Measurements from ENCODE around the gene B4GALT2.

B4GALT2 gene

DNA sequence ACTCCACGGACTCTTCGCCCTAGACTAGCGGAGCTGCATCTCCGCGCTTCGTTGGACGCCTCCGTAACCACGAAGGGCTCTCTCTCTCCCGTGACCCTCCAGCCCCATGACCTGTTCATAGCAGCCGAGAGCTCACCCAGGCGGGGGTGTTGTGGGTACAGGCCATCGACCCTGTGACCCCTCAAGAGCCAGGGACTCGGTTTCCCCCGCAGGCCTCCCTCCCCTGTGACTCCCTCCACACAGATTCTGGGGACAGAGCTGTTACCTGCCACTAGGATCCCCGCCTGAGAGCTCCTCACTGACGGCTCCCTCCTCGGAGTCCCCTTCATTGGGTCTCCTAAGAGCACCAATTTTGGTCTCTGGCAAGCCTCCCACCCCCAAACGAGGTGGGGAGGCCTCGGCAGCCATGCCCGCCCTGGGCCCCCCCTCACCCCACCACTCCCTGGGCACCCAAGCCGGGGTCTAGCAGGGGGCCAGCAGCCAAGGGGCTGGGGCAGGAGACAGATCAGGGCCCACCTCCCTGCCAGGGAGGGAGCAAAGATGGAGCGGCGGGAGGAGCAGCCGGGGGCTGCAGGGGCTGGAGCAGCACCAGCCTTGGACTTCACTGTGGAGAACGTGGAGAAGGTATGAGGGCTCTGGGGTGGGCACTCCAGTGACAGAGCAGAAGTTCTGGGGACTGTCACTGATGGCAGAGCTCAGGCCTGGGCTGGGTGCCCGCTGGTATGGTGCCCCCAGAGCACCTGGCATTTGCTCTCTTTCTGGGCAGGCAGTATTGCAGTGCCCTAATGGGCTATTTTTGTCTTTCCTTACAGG is 31.7 kb upstream of the B4GALT2 start:
- peak overlapping the region; percentile 98 for H3K27ac ChIP-seq (ENCODE audit: low read depth, low read length)
- H3K36me3 ChIP-seq (ENCODE audit: control insufficient read depth in 1 of 2, insufficient read depth in 2 of 2, low read length in 2 of 2) = peaks cover 0 to 9% of the 10 kb centered on the region in 2 donors
- peaks cover 24 to 29% of the 10 kb centered on the region in 2 donors for H3K4me1 ChIP-seq (ENCODE audit: control insufficient read depth in 1 of 2, insufficient read depth in 2 of 2, low read length in 2 of 2)
- H3K9ac ChIP-seq (ENCODE audit: low read depth in 1 of 2, low read length in 2 of 2) = peak overlapping the region; percentile 93 to 99
- H3K9me3 ChIP-seq (ENCODE audit: control insufficient read depth in 1 of 2, low read length in 2 of 2) = no peaks in the 10 kb centered on the region
- H3K27me3 ChIP-seq (ENCODE audit: control insufficient read depth in 1 of 2, insufficient read depth in 2 of 2, low read length in 2 of 2) = no peaks in the 10 kb centered on the region
- H3K4me3 ChIP-seq (ENCODE audit: low read depth in 1 of 2, low read length in 2 of 2) = peak overlapping the region; percentile 93 to 98

DNA sequence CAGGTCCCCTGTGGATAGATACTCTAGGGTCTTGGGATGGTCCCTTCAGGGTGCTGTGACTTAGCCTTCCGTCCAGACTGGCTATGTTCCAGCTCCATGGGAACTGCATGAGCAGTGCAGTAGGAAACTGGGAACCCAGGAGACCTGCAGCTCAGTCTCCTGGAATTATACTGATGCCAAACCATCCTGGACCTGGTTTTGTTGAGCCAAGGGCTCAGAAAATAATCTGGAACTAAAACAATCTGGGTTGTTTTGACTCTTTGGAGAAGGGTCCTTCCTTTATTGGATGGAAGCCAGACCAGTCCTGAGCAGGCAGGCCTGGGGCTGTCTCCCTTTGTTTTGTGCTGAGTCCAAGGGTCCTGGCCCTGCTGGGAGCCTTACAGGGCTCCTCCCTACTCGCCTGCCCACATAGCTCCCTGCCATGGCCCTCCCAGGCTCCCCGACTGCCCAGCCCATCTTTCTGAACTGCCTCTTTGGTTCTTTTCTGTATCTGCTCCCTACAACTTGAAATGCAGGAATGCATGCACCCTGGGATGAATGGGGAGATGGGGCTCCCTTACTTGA is 31.1 kb upstream of the B4GALT2 start:
- H3K4me1 ChIP-seq (ENCODE audit: control insufficient read depth in 1 of 2, insufficient read depth in 2 of 2, low read length in 2 of 2) = peaks cover 24 to 29% of the 10 kb centered on the region in 2 donors
- H3K27ac ChIP-seq (ENCODE audit: low read depth, low read length) = no peak overlapping the region
- H3K36me3 ChIP-seq (ENCODE audit: control insufficient read depth in 1 of 2, insufficient read depth in 2 of 2, low read length in 2 of 2) = peaks cover 0 to 9% of the 10 kb centered on the region in 2 donors
- no peaks in the 10 kb centered on the region for H3K9me3 ChIP-seq (ENCODE audit: control insufficient read depth in 1 of 2, low read length in 2 of 2)
- H3K9ac ChIP-seq (ENCODE audit: low read depth in 1 of 2, low read length in 2 of 2) = peak overlapping the region; percentile 93 to 99
- H3K4me3 ChIP-seq (ENCODE audit: low read depth in 1 of 2, low read length in 2 of 2) = peak overlapping the region; percentile 93 to 98
- H3K27me3 ChIP-seq (ENCODE audit: control insufficient read depth in 1 of 2, insufficient read depth in 2 of 2, low read length in 2 of 2) = no peaks in the 10 kb centered on the region

DNA sequence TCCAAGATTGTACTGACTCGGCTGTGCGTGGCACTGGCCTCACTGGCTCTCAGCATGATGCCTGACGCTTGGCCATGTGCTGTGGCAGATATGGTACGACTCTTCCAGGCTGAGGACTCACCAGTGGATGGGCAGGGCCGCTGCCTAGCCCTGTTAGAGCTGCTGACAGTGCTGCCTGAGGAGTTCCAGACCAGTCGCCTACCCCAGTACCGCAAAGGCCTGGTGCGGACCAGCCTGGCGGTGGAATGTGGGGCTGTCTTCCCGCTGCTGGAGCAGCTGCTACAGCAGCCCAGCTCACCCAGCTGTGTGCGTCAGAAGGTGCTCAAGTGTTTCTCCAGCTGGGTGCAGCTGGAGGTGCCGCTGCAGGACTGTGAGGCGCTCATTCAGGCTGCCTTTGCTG is 29.3 kb upstream of the B4GALT2 start:
- peaks cover 24 to 29% of the 10 kb centered on the region in 2 donors for H3K4me1 ChIP-seq (ENCODE audit: control insufficient read depth in 1 of 2, insufficient read depth in 2 of 2, low read length in 2 of 2)
- H3K9me3 ChIP-seq (ENCODE audit: control insufficient read depth in 1 of 2, low read length in 2 of 2) = no peaks in the 10 kb centered on the region
- H3K36me3 ChIP-seq (ENCODE audit: control insufficient read depth in 1 of 2, insufficient read depth in 2 of 2, low read length in 2 of 2) = peaks cover 0 to 9% of the 10 kb centered on the region in 2 donors
- no peak overlapping the region for H3K27ac ChIP-seq (ENCODE audit: low read depth, low read length)
- no peak overlapping the region for H3K9ac ChIP-seq (ENCODE audit: low read depth in 1 of 2, low read length in 2 of 2)
- no peaks in the 10 kb centered on the region for H3K27me3 ChIP-seq (ENCODE audit: control insufficient read depth in 1 of 2, insufficient read depth in 2 of 2, low read length in 2 of 2)
- no peak overlapping the region for H3K4me3 ChIP-seq (ENCODE audit: low read depth in 1 of 2, low read length in 2 of 2)

DNA sequence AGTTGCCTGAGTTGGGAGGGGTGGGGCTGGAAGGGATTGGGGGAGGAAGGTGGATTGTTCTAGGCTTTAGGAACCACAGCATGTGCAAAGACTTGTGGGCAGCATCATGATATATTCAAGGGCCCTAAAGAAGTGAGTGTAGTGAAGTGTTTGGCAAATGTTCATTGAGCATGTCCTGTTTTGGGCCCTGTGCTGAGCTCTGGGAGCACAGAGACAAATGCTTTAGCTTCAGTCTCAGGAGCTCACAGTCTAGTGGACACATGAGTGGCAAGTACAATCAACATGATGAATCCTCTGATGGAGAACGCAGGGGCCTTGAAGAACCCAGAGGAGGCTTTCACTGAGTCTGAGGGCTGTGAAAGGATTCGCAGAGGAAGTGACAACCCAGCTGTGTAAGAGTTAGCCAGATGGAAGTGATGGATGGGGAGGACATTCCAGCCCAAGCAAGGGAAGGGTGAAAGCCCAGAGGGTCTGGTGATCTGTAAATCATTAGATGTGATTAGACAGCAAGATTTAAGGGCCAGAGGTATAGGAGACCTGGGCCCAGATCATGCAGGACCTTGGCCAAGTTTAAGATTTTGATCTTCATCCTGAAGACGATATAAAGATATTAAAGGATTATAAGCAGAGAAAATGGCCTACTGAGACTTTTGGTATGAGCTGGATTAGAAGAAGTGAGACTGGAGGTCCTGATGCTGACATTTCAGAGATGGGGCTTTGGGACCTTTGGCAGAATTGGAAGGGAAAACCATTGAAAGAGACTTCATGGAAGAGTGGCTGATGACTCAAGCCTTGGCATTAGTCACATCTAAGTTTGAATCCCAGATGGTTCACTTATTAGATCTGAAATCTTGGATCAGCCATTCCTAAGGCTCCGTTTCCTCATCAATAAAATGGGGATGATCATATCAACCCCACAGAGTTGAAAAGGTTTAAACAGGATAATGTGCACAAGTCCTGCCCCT is 27.7 kb upstream of the B4GALT2 start:
- Histone ChIP-seq H3K4me3 (ENCODE audit: low read depth in 1 of 2, low read length in 2 of 2) (no peak overlapping the region), H3K9ac (ENCODE audit: low read depth in 1 of 2, low read length in 2 of 2) (no peak overlapping the region), H3K9me3 (ENCODE audit: control insufficient read depth in 1 of 2, low read length in 2 of 2) (no peaks in the 10 kb centered on the region), H3K4me1 (ENCODE audit: control insufficient read depth in 1 of 2, insufficient read depth in 2 of 2, low read length in 2 of 2) (peaks cover 17 to 23% of the 10 kb centered on the region in 2 donors), H3K27ac (ENCODE audit: low read depth, low read length) (no peak overlapping the region), H3K27me3 (ENCODE audit: control insufficient read depth in 1 of 2, insufficient read depth in 2 of 2, low read length in 2 of 2) (no peaks in the 10 kb centered on the region), H3K36me3 (ENCODE audit: control insufficient read depth in 1 of 2, insufficient read depth in 2 of 2, low read length in 2 of 2) (peaks cover 0 to 14% of the 10 kb centered on the region in 2 donors)

DNA sequence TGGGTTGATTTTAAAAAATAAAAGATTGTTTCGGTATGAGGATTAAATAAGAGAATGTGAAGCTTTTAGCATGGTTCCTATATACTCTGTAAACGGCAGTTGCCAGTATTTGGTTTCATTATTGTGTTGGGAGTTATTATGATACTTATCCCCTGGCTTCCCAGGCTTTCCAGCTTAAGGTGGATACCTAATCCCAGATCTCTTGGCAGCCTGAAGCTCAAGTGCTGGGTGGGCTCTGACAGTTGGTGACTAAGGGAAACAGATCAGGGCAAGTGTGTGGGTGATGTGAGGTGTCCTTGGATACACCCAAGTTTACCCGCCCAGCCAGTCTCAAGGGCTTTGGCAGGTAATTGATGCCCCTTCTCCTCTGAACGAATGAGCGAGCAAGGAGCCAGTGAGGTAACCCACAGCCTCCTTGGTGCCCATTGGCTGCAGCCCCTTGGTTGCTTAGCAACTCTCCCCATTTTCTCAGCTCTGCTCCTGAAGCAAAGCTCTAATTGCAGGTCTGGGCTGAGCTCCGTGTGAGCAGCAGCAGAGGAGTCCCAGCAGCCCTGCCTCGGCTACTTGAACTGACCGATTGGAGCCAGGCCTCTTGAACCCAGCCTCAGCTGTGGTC is 26.2 kb upstream of the B4GALT2 start:
- Histone ChIP-seq H3K27ac (ENCODE audit: low read depth, low read length) (no peak overlapping the region), H3K4me1 (ENCODE audit: control insufficient read depth in 1 of 2, insufficient read depth in 2 of 2, low read length in 2 of 2) (peaks cover 11 to 14% of the 10 kb centered on the region in 2 donors), H3K36me3 (ENCODE audit: control insufficient read depth in 1 of 2, insufficient read depth in 2 of 2, low read length in 2 of 2) (peaks cover 4 to 30% of the 10 kb centered on the region in 2 donors), H3K9me3 (ENCODE audit: control insufficient read depth in 1 of 2, low read length in 2 of 2) (no peaks in the 10 kb centered on the region), H3K9ac (ENCODE audit: low read depth in 1 of 2, low read length in 2 of 2) (no peak overlapping the region), H3K4me3 (ENCODE audit: low read depth in 1 of 2, low read length in 2 of 2) (no peak overlapping the region), H3K27me3 (ENCODE audit: control insufficient read depth in 1 of 2, insufficient read depth in 2 of 2, low read length in 2 of 2) (no peaks in the 10 kb centered on the region)

DNA sequence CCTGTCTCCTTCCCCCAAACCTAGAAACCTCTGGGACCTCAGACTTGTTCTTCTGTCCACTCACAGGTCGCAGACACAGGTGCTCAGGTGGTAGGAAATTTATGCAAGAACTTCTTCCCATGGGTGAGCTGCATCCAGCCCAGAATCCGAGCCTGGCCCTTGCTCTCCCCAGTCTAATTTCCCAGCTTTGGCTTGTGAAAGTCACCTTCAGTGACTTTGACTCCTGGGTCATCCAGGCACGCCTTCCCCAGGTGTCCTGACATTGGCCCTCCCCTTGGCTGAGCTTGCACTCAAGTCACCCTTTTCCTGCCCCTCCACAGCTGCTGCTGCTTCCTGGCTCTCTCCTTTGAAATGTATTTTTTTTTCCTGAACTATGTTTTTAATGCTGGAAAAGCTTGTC is 25.6 kb upstream of the B4GALT2 start:
- Histone ChIP-seq H3K36me3 (ENCODE audit: control insufficient read depth in 1 of 2, insufficient read depth in 2 of 2, low read length in 2 of 2) (peaks cover 4 to 35% of the 10 kb centered on the region in 2 donors), H3K9me3 (ENCODE audit: control insufficient read depth in 1 of 2, low read length in 2 of 2) (no peaks in the 10 kb centered on the region), H3K27ac (ENCODE audit: low read depth, low read length) (no peak overlapping the region), H3K4me1 (ENCODE audit: control insufficient read depth in 1 of 2, insufficient read depth in 2 of 2, low read length in 2 of 2) (peaks cover 6 to 9% of the 10 kb centered on the region in 2 donors), H3K9ac (ENCODE audit: low read depth in 1 of 2, low read length in 2 of 2) (no peak overlapping the region), H3K27me3 (ENCODE audit: control insufficient read depth in 1 of 2, insufficient read depth in 2 of 2, low read length in 2 of 2) (no peaks in the 10 kb centered on the region), H3K4me3 (ENCODE audit: low read depth in 1 of 2, low read length in 2 of 2) (no peak overlapping the region)

DNA sequence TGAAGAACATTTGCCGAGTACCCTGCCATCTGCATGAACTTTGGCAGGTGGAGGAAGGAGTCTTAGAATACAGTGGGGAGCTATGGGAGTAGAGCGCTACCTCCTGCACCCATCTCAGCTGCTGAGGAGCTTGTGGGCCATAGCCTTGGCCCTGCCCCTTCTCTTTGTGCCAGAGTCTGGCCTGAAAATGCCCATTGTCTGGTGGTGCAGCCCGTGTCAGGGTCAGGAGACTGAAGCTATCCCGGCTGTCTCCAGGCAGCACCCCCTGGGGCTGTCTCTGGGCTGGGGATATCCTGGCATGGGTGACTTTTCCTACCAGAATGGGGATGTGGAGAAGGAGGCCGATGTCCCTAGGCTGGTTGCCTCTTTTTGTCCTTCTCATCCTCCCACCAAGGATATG is 25.0 kb upstream of the B4GALT2 start:
- Histone ChIP-seq H3K27ac (ENCODE audit: low read depth, low read length) (no peak overlapping the region), H3K9me3 (ENCODE audit: control insufficient read depth in 1 of 2, low read length in 2 of 2) (no peaks in the 10 kb centered on the region), H3K4me3 (ENCODE audit: low read depth in 1 of 2, low read length in 2 of 2) (no peak overlapping the region), H3K36me3 (ENCODE audit: control insufficient read depth in 1 of 2, insufficient read depth in 2 of 2, low read length in 2 of 2) (peaks cover 8 to 42% of the 10 kb centered on the region in 2 donors), H3K27me3 (ENCODE audit: control insufficient read depth in 1 of 2, insufficient read depth in 2 of 2, low read length in 2 of 2) (no peaks in the 10 kb centered on the region), H3K4me1 (ENCODE audit: control insufficient read depth in 1 of 2, insufficient read depth in 2 of 2, low read length in 2 of 2) (peaks cover 0 to 2% of the 10 kb centered on the region in 2 donors), H3K9ac (ENCODE audit: low read depth in 1 of 2, low read length in 2 of 2) (no peak overlapping the region)

DNA sequence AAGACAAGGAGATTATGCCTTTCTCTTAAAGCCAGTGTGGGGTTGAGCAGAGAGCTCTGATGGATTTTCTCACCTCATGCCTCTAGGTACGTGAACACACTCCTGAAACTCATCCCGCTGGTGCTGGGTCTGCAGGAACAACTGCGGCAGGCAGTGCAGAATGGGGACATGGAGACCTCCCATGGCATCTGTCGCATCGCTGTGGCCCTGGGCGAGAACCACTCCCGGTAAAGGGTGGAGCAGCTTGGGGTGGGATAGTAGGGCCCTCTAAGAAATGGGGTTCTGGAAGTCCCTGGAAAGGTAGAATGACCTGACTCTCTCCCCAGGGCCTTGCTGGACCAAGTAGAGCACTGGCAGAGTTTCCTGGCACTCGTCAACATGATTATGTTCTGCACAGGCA is 22.8 kb upstream of the B4GALT2 start:
- no peak overlapping the region for H3K9ac ChIP-seq (ENCODE audit: low read depth in 1 of 2, low read length in 2 of 2)
- no peak overlapping the region for H3K27ac ChIP-seq (ENCODE audit: low read depth, low read length)
- H3K27me3 ChIP-seq (ENCODE audit: control insufficient read depth in 1 of 2, insufficient read depth in 2 of 2, low read length in 2 of 2) = no peaks in the 10 kb centered on the region
- H3K4me1 ChIP-seq (ENCODE audit: control insufficient read depth in 1 of 2, insufficient read depth in 2 of 2, low read length in 2 of 2) = no peaks in the 10 kb centered on the region
- H3K9me3 ChIP-seq (ENCODE audit: control insufficient read depth in 1 of 2, low read length in 2 of 2) = no peaks in the 10 kb centered on the region
- no peak overlapping the region for H3K4me3 ChIP-seq (ENCODE audit: low read depth in 1 of 2, low read length in 2 of 2)
- peaks cover 22 to 53% of the 10 kb centered on the region in 2 donors for H3K36me3 ChIP-seq (ENCODE audit: control insufficient read depth in 1 of 2, insufficient read depth in 2 of 2, low read length in 2 of 2)

DNA sequence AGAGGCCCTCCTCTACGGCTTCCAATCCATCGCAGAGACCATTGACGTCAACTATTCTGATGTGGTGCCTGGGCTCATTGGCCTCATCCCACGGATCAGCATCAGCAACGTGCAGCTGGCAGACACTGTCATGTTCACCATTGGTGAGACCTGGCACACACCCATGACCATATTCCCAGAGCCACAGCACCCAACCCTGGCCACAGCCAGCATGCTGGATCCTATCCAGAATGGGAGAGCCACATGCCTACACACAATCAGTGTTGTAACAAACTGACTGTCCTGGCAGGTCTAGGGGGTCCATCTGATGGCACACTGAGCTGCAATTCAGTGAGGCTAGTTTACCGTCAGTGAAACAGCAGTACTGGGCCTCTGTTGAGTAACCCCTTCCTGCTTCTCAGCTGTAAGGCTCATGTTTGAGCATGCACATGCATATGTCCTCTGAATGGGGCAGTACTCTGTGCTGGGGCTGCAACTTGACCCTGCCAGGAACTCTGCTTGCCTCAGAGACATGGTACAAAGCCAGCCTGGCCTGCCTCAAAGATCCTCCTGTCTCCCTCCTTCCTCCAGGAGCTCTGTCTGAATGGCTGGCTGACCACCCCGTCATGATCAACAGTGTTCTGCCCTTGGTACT is 21.5 kb upstream of the B4GALT2 start:
- Histone ChIP-seq H3K4me3 (ENCODE audit: low read depth in 1 of 2, low read length in 2 of 2) (no peak overlapping the region), H3K27me3 (ENCODE audit: control insufficient read depth in 1 of 2, insufficient read depth in 2 of 2, low read length in 2 of 2) (no peaks in the 10 kb centered on the region), H3K36me3 (ENCODE audit: control insufficient read depth in 1 of 2, insufficient read depth in 2 of 2, low read length in 2 of 2) (peaks cover 25 to 53% of the 10 kb centered on the region in 2 donors), H3K4me1 (ENCODE audit: control insufficient read depth in 1 of 2, insufficient read depth in 2 of 2, low read length in 2 of 2) (no peaks in the 10 kb centered on the region), H3K9me3 (ENCODE audit: control insufficient read depth in 1 of 2, low read length in 2 of 2) (no peaks in the 10 kb centered on the region), H3K9ac (ENCODE audit: low read depth in 1 of 2, low read length in 2 of 2) (no peak overlapping the region), H3K27ac (ENCODE audit: low read depth, low read length) (no peak overlapping the region)

All from duodenal mucosa (tissue), 2 donors.